HCT116 (cell line): ENCODE measurements around the gene MDM4.

Experiments
- CEBPB ChIP-seq: IDR thresholded peaks from 2 replicates; pipeline ENCODE4 v1.6.1; 2012; ENCODE audit warnings: low read depth
- JUND ChIP-seq: IDR thresholded peaks from 2 replicates; pipeline ENCODE4 v1.6.1; 2012
- POLR2A ChIP-seq: IDR thresholded peaks from 2 replicates; pipeline ENCODE4 v1.7.0; 2011; ENCODE audit warnings: borderline replicate concordance; ENCODE audit not compliant: insufficient read depth, insufficient read length; ENCODE audit errors: extremely low read depth
- RAD21 ChIP-seq: IDR thresholded peaks from 2 replicates; pipeline ENCODE4 v1.6.1; 2012; ENCODE audit warnings: low read depth, mild to moderate bottlenecking

- TF ChIP-seq JUND (no peak), CEBPB (no peak), POLR2A (no peak), RAD21 (no peak)
Measured at GRCh38 chr1:204571631-204572030, 55.4 kb downstream of the MDM4 start.
